ENCODE results near the gene TERC. TPM values are rescaled to one million over a fixed set of nuclear protein-coding genes. Genes with fewer than 3 reads are reported as not detected.

TERC gene
- total RNA-seq, 1 donor from 2014 or later = 0.86 TPM

- no peak overlapping the region for H2AFZ ChIP-seq (ENCODE audit: low read depth, low read length)
- no peak overlapping the region for H3K9ac ChIP-seq (ENCODE audit: low read length)
- no peaks in the 10 kb centered on the region for H3K36me3 ChIP-seq (ENCODE audit: insufficient read depth, low read length)
- no peaks in the 10 kb centered on the region for H3K4me1 ChIP-seq (ENCODE audit: insufficient read depth, low read length)
- H3K27me3 Mint-ChIP-seq (ENCODE audit: low read depth, unreplicated experiment) = no peaks in the 10 kb centered on the region
- FAIRE-seq (no peak), DNase-seq (ENCODE audit: low read depth) (no peak)
- no peaks in the 10 kb centered on the region for H3K9me3 Mint-ChIP-seq (ENCODE audit: unreplicated experiment)
- no peaks in the 10 kb centered on the region for H3K4me1 Mint-ChIP-seq (ENCODE audit: low read depth, unreplicated experiment)
- H3K27ac ChIP-seq (ENCODE audit: low read depth, low read length) = no peak overlapping the region
- H3K9me3 ChIP-seq (ENCODE audit: insufficient read depth, low read depth, low read length) = no peaks in the 10 kb centered on the region
- H3K79me2 ChIP-seq (ENCODE audit: insufficient read depth, low read length) = no peaks in the 10 kb centered on the region
- H3K27me3 ChIP-seq (ENCODE audit: insufficient read depth, low read length) = peaks cover 7% of the 10 kb centered on the region
- H3K36me3 Mint-ChIP-seq (ENCODE audit: low read depth, unreplicated experiment) = no peaks in the 10 kb centered on the region
- H3K27ac Mint-ChIP-seq (ENCODE audit: unreplicated experiment) = no peak overlapping the region
- no peak overlapping the region for H3K4me3 ChIP-seq (ENCODE audit: insufficient read depth, low read depth, low read length)
- no peaks in the 10 kb centered on the region for H4K20me1 ChIP-seq (ENCODE audit: insufficient read depth, low read length)
- H3K4me3 Mint-ChIP-seq (ENCODE audit: unreplicated experiment) = no peak overlapping the region
- no peak overlapping the region for H3K4me2 ChIP-seq (ENCODE audit: low read length)
- TF ChIP-seq, protein P1, sequence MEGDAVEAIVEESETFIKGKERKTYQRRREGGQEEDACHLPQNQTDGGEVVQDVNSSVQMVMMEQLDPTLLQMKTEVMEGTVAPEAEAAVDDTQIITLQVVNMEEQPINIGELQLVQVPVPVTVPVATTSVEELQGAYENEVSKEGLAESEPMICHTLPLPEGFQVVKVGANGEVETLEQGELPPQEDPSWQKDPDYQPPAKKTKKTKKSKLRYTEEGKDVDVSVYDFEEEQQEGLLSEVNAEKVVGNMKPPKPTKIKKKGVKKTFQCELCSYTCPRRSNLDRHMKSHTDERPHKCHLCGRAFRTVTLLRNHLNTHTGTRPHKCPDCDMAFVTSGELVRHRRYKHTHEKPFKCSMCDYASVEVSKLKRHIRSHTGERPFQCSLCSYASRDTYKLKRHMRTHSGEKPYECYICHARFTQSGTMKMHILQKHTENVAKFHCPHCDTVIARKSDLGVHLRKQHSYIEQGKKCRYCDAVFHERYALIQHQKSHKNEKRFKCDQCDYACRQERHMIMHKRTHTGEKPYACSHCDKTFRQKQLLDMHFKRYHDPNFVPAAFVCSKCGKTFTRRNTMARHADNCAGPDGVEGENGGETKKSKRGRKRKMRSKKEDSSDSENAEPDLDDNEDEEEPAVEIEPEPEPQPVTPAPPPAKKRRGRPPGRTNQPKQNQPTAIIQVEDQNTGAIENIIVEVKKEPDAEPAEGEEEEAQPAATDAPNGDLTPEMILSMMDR (IDR thresholded peaks at IDR 0.05; ENCODE audit: insufficient read depth, low read depth, low read length) = no peak
- no peak for TF ChIP-seq EZH2 (IDR thresholded peaks at IDR 0.05; ENCODE audit: insufficient read depth, low read length)
Observed at GRCh38 chr3:169750665-169751064, 14.2 kb downstream of the TERC start.

DNA sequence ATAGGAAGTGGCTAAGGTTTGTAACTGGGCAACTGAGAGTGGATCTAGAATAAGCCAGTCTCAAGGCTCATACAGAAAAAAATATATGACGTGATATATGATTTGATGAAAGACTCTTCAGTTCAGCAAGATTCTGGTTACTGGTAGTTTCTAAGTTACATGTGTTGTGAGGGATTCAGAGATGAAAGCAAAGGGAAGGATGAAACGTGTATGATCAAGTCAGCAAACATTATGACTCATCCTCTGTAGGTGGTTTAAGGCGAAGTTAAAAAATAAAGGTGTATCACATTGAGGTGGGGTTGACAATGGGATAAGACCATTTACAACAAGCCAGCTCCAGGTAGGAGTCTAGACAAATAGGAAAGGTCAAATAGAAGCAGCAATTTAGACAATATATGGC lies 16.2 kb downstream of the TERC start:
- Histone ChIP-seq H2AFZ (ENCODE audit: low read depth, low read length) (no peak overlapping the region), H3K4me2 (ENCODE audit: low read length) (no peak overlapping the region), H3K36me3 (ENCODE audit: insufficient read depth, low read length) (no peaks in the 10 kb centered on the region), H4K20me1 (ENCODE audit: insufficient read depth, low read length) (no peaks in the 10 kb centered on the region), H3K9me3 (ENCODE audit: insufficient read depth, low read depth, low read length) (no peaks in the 10 kb centered on the region), H3K79me2 (ENCODE audit: insufficient read depth, low read length) (no peaks in the 10 kb centered on the region), H3K4me3 (ENCODE audit: insufficient read depth, low read depth, low read length) (no peak overlapping the region), H3K27me3 (ENCODE audit: insufficient read depth, low read length) (peaks cover 7% of the 10 kb centered on the region), H3K27ac (ENCODE audit: low read depth, low read length) (no peak overlapping the region), H3K9ac (ENCODE audit: low read length) (no peak overlapping the region), H3K4me1 (ENCODE audit: insufficient read depth, low read length) (no peaks in the 10 kb centered on the region)
- Mint-ChIP-seq H3K27me3 (ENCODE audit: low read depth, unreplicated experiment) (no peaks in the 10 kb centered on the region), H3K9me3 (ENCODE audit: unreplicated experiment) (no peaks in the 10 kb centered on the region), H3K4me3 (ENCODE audit: unreplicated experiment) (no peak overlapping the region), H3K27ac (ENCODE audit: unreplicated experiment) (no peak overlapping the region), H3K4me1 (ENCODE audit: low read depth, unreplicated experiment) (no peaks in the 10 kb centered on the region), H3K36me3 (ENCODE audit: low read depth, unreplicated experiment) (no peaks in the 10 kb centered on the region)
- DNase-seq (ENCODE audit: low read depth) = no peak
- FAIRE-seq = no peak
- TF ChIP-seq, protein P1 (IDR thresholded peaks at IDR 0.05; ENCODE audit: insufficient read depth, low read depth, low read length) = no peak
- TF ChIP-seq EZH2 (IDR thresholded peaks at IDR 0.05; ENCODE audit: insufficient read depth, low read length) = no peak

DNA sequence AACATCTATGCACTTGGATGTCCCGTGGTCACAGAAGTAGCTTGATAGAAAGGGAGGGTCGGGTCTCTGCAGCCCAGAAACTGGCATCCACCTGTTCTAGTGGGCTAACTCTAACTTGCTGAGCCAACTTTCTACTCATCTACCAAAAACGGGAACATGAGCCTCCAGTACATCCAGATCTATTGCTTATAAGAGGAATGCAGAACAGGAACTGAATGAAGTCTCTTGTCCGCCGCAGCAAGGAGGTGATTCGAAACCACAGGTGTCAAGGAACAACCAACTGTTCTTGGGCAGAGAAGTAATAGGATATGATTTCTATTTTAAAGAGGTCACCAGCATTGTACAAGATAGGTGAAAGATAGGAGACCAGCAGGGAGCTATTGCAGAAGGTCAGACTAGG lies 17.9 kb downstream of the TERC start:
- FAIRE-seq (no peak), DNase-seq (ENCODE audit: low read depth) (no peak)
- H3K9me3 Mint-ChIP-seq (ENCODE audit: unreplicated experiment) = no peaks in the 10 kb centered on the region
- Histone ChIP-seq H3K9ac (ENCODE audit: low read length) (no peak overlapping the region), H3K9me3 (ENCODE audit: insufficient read depth, low read depth, low read length) (no peaks in the 10 kb centered on the region), H3K27me3 (ENCODE audit: insufficient read depth, low read length) (peaks cover 5% of the 10 kb centered on the region), H4K20me1 (ENCODE audit: insufficient read depth, low read length) (no peaks in the 10 kb centered on the region), H3K4me1 (ENCODE audit: insufficient read depth, low read length) (no peaks in the 10 kb centered on the region), H3K4me3 (ENCODE audit: insufficient read depth, low read depth, low read length) (no peak overlapping the region), H3K4me2 (ENCODE audit: low read length) (no peak overlapping the region), H3K36me3 (ENCODE audit: insufficient read depth, low read length) (no peaks in the 10 kb centered on the region), H2AFZ (ENCODE audit: low read depth, low read length) (no peak overlapping the region), H3K79me2 (ENCODE audit: insufficient read depth, low read length) (no peaks in the 10 kb centered on the region), H3K27ac (ENCODE audit: low read depth, low read length) (no peak overlapping the region)
- TF ChIP-seq, protein P1 (IDR thresholded peaks at IDR 0.05; ENCODE audit: insufficient read depth, low read depth, low read length) = no peak
- no peak for TF ChIP-seq EZH2 (IDR thresholded peaks at IDR 0.05; ENCODE audit: insufficient read depth, low read length)
- H3K4me3 Mint-ChIP-seq (ENCODE audit: unreplicated experiment) = no peak overlapping the region
- H3K27ac Mint-ChIP-seq (ENCODE audit: unreplicated experiment) = no peak overlapping the region
- H3K36me3 Mint-ChIP-seq (ENCODE audit: low read depth, unreplicated experiment) = no peaks in the 10 kb centered on the region
- no peaks in the 10 kb centered on the region for H3K27me3 Mint-ChIP-seq (ENCODE audit: low read depth, unreplicated experiment)
- no peaks in the 10 kb centered on the region for H3K4me1 Mint-ChIP-seq (ENCODE audit: low read depth, unreplicated experiment)
